Endothelial cell of umbilical vein (primary cell): Measurements from ENCODE around the gene RBM26.

Experiments used
- CTCF ChIP-seq, 2 donors: IDR thresholded peaks; 1 replicate in 1 of 2; 2 replicates in 1 of 2; pipeline ENCODE4 v1.5.1; 2011; ENCODE audit warnings: low read length in 2 of 2, mild to moderate bottlenecking in 2 of 2, moderate library complexity in 2 of 2, control low read depth in 1 of 2, inconsistent platforms in 1 of 2, low read depth in 1 of 2; ENCODE audit not compliant: insufficient read depth in 1 of 2; ENCODE audit errors: extremely low read depth in 1 of 2
- EZH2 ChIP-seq: IDR thresholded peaks from 2 replicates; pipeline ENCODE4 v1.6.1; 2012; ENCODE audit warnings: borderline replicate concordance, low read depth, mild to moderate bottlenecking, moderate library complexity, low read length, inconsistent platforms; ENCODE audit not compliant: severe bottlenecking
- JUN ChIP-seq: IDR thresholded peaks from 2 replicates; pipeline ENCODE4 v1.6.1; 2011; ENCODE audit warnings: borderline replicate concordance, low read depth; ENCODE audit not compliant: insufficient read length, insufficient read depth
- MAX ChIP-seq: IDR thresholded peaks from 2 replicates; pipeline ENCODE4 v1.6.1; 2011; ENCODE audit not compliant: insufficient read depth, insufficient read length
- POLR2A ChIP-seq: IDR thresholded peaks from 2 replicates; pipeline ENCODE4 v1.6.1; 2012; ENCODE audit warnings: low read depth, mild to moderate bottlenecking, control low read depth, low read length

- TF ChIP-seq CTCF (IDR thresholded peaks at IDR 0.05; ENCODE audit: extremely low read depth in 1 of 2, insufficient read depth in 1 of 2, low read depth in 1 of 2, low read length in 2 of 2) (no peak), MAX (no peak), POLR2A (no peak), EZH2 (no peak), JUN (no peak)
These were observed 12.3 kb downstream of the RBM26 start for GRCh38 chr13:79393564-79394249.
